Measurements from ENCODE around the gene SLC38A10.

- no peak for TF ChIP-seq EZH2phosphoT487 (IDR thresholded peaks at IDR 0.05; ENCODE audit: insufficient read depth, low read depth)
- no peak for TF ChIP-seq EZH2 (IDR thresholded peaks at IDR 0.05; ENCODE audit: insufficient read depth, poor library complexity, severe bottlenecking)
These were observed 27.9 kb upstream of the SLC38A10 start for GRCh38 chr17:81323083-81323369.
